GM15510 (cell line): ENCODE results near the gene GPHN.

ENCODE experiments used
- POLR2A ChIP-seq: IDR thresholded peaks from 3 replicates; pipeline ENCODE4 v1.6.1; 2011; ENCODE audit warnings: borderline replicate concordance; ENCODE audit not compliant: insufficient read length; ENCODE audit errors: extremely low read depth

Gene GPHN

GRCh38 chr14:67186789-67187584 lies 679.0 kb downstream of the GPHN start:
- no peak for TF ChIP-seq POLR2A

GRCh38 chr14:67187826-67188225 lies 679.9 kb downstream of the GPHN start:
- TF ChIP-seq POLR2A: no peak

GRCh38 chr14:67188326-67188725 lies 680.4 kb downstream of the GPHN start:
- no peak for TF ChIP-seq POLR2A

- TF ChIP-seq POLR2A: no peak
Observed at GRCh38 chr14:67191768-67192290, 683.9 kb downstream of the GPHN start.

- TF ChIP-seq POLR2A: no peak
Observed at GRCh38 chr14:67192366-67192765, 684.4 kb downstream of the GPHN start.

- TF ChIP-seq POLR2A: no peak
Observed at GRCh38 chr14:67195279-67195678, 687.3 kb downstream of the GPHN start.

DNA sequence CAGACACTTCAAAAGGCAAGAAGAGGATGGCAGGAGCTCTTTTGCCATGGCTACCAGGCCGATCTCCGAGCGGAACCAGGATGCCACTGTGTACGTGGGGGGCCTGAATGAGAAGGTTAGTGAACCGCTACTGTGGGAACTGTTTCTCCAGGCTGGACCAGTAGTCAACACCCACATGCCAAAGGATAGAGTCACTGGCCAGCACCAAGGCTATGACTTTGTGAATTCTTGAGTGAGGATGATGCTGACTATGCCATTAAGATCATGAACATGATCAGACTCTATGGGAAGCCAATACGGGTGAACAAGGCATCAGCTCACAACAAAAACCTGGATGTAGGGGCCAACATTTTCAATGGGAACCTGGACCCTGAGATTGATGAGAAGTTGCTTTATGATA lies 691.1 kb downstream of the GPHN start:
- no peak for TF ChIP-seq POLR2A

- TF ChIP-seq POLR2A: no peak
Observed at GRCh38 chr14:67207810-67208209, 699.9 kb downstream of the GPHN start.

GRCh38 chr14:67218126-67218525 lies 710.2 kb downstream of the GPHN start:
- TF ChIP-seq POLR2A: no peak

- TF ChIP-seq POLR2A: no peak
Observed at GRCh38 chr14:67221248-67221981, 713.5 kb downstream of the GPHN start.

GRCh38 chr14:67221982-67222328 lies 714.0 kb downstream of the GPHN start:
- TF ChIP-seq POLR2A: no peak

DNA sequence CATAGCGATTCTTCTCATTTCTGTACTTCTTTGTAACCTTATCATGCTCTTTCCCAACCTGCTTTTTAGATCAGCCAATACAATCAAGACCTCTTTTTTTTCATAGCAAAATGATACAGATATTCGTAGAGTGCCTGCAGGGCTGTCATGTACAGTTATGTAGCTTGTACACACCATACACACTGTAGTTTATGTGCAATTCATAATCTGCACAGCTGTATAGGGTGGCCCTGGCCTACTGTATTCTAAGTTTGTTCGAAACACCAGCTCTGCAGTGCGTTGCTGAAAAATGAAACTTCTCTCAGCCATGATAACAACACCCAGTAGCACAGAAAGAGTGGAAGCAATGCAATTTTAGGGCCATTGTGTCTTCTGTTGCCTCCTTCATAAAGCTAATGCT lies 717.6 kb downstream of the GPHN start:
- no peak for TF ChIP-seq POLR2A

DNA sequence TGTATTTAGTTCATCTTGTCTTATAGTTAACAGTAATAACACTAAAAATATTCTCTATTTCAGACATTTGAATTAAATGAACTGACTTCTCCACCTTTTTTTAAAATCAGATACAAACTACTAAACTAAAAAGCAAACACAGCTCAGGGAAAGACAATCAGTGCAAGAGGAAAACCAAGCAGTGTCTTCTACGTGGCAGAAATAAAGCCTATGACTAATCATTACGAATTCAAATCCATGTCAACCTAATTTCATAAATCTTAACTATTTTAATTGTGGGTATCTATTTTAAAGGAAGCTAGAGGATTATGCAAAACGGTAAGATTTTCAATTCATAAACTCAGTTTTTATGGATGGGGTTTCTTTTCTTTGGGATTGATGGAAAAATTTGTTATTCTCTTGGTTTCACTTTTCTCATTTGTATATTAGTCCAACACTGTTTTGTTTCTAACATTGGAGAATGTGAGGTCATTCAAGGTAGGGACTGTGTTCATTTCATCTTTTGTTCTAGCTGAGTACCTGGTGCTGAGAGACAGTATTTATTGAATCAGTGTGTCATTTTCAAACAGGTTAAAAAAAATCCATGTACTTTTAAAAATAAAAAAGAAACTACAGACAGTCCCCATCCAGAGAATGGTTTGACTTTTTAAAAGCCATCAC lies 720.5 kb downstream of the GPHN start:
- no peak for TF ChIP-seq POLR2A
